ENCODE measurements around the gene MAN2A2.
"Not testable (repeated sequence)": the region's sequence is repeated elsewhere in the genome, so short reads cannot be mapped to it uniquely, and the experiment has no call there.

Gene MAN2A2

GRCh38 chr15:90871716-90872485 is 31.2 kb upstream of the MAN2A2 start:
- no peak for DNase-seq

GRCh38 chr15:90872486-90873184 is 30.5 kb upstream of the MAN2A2 start:
- DNase-seq: no peak

- no peak for DNase-seq
These were observed 29.6 kb upstream of the MAN2A2 start for GRCh38 chr15:90873488-90873997.

- DNase-seq: no peak
These were observed 29.0 kb upstream of the MAN2A2 start for GRCh38 chr15:90873998-90874605.

- not testable (repeated sequence) for DNase-seq
These were observed 28.1 kb upstream of the MAN2A2 start for GRCh38 chr15:90874986-90875385.

- no peak for DNase-seq
These were observed 27.5 kb upstream of the MAN2A2 start for GRCh38 chr15:90875549-90875981.

DNA sequence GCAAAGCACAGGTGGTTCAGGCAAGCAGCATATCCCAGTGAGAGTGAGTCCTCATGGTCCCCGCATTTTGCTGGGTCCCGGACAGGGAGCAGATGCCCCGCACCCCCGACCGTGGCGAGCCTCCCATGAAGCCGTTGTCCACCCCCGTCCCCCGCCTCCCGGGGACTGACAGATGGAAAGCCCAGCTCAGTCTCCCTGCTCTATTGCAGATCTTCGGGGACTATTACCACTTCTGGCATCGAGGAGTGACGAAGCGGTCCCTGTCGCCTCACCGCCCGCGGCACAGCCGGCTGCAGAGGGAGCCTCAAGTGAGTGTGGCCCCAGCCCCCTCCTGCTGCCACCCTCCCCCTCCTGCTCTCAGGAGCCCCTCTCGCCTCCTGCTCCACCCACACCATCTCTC is 27.1 kb upstream of the MAN2A2 start:
- no peak for DNase-seq

DNA sequence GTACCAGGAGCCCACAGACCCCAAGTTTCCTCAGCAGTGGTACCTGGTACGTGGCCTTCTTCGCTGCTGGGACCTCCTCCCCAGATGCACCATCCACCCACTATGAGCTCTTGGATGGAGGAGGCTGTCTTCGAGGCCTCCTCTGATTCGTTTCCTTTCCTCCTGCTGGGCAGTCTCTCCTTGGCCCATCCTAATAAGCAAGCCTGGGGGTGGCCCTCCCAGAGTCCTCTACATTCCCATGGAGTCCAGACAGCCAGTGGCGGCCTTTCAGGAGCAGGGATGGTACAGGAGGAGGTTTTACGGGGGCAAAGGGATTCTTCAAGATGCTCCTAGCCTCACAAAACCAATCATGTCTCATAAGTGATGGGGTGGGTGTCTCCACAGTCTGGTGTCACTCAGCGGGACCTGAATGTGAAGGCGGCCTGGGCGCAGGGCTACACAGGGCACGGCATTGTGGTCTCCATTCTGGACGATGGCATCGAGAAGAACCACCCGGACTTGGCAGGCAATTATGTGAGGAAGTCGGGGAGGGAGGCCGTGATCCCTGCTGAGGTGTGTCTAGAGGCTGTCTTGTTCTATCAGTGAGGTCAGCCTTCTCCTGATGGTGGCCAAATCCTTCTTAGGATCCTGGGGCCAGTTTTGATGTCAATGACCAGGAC is 26.5 kb upstream of the MAN2A2 start:
- DNase-seq: no peak

GRCh38 chr15:90877315-90877714 is 25.8 kb upstream of the MAN2A2 start:
- DNase-seq: no peak

DNA sequence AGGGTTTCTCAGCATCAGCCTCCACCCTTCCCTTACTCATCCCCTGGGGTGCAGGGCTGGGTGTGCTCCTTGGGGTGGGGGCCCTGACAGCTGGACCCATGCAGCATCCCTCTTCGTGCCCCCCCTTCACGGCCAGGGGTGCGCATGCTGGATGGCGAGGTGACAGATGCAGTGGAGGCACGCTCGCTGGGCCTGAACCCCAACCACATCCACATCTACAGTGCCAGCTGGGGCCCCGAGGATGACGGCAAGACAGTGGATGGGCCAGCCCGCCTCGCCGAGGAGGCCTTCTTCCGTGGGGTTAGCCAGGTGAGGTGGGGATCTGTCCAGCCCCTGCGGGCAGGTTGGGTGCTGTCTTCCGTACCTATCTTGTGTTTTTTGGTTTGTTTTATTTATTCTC is 25.1 kb upstream of the MAN2A2 start:
- DNase-seq: no peak

DNA sequence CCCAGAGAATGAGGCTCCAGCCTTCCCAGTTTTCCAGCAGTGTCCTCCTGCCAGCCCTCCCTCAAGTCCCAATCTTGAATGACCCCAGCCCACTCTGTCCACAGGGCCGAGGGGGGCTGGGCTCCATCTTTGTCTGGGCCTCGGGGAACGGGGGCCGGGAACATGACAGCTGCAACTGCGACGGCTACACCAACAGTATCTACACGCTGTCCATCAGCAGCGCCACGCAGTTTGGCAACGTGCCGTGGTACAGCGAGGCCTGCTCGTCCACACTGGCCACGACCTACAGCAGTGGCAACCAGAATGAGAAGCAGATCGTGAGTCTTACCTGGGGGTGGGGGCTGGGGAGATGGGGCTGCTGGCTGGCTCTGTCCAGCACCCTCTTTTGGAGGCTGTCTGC is 24.4 kb upstream of the MAN2A2 start:
- no peak for DNase-seq

- DNase-seq: no peak
These were observed 23.3 kb upstream of the MAN2A2 start for GRCh38 chr15:90879730-90880366.

GRCh38 chr15:90880381-90881145 is 22.5 kb upstream of the MAN2A2 start:
- DNase-seq: no peak

GRCh38 chr15:90881181-90881977 is 21.7 kb upstream of the MAN2A2 start:
- no peak for DNase-seq

GRCh38 chr15:90881978-90882721 is 21.0 kb upstream of the MAN2A2 start:
- DNase-seq: no peak

DNA sequence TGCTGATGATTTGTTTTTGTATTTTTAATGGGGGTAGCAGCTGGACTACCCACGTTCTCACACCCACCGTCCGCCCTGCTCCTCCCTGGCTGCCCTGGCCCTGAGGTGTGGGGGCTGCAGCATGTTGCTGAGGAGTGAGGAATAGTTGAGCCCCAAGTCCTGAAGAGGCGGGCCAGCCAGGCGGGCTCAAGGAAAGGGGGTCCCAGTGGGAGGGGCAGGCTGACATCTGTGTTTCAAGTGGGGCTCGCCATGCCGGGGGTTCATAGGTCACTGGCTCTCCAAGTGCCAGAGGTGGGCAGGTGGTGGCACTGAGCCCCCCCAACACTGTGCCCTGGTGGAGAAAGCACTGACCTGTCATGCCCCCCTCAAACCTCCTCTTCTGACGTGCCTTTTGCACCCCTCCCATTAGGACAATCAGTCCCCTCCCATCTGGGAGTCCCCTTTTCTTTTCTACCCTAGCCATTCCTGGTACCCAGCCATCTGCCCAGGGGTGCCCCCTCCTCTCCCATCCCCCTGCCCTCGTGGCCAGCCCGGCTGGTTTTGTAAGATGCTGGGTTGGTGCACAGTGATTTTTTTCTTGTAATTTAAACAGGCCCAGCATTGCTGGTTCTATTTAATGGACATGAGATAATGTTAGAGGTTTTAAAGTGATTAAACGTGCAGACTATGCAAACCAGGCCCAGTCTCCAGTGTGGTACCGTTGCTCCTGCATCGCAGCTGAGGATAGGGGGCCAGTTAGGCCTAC is 20.1 kb upstream of the MAN2A2 start:
- DNase-seq: no peak

- DNase-seq: no peak
These were observed 19.6 kb upstream of the MAN2A2 start for GRCh38 chr15:90883526-90883975.

- DNase-seq: no peak
These were observed 19.0 kb upstream of the MAN2A2 start, which contains the start of gene FES for GRCh38 chr15:90883976-90884718. Gene FES (plus strand): TSS chr15:90884504. CDS start chr15:90885046, 542 bp downstream.

Measured in NCI-H1694 (cell line).